CD4-positive, alpha-beta T cell treated with Interleukin-4 for 4 hours (primary cell): ENCODE results near the gene SLC6A18.
"Not testable (repeated sequence)": the region's sequence is repeated elsewhere in the genome, so short reads cannot be mapped to it uniquely, and the experiment has no call there.

Source experiments
- DNase-seq: peaks from one replicate; pipeline ENCODE4 v3.0.0-alpha.2; 2020

SLC6A18 gene

GRCh38 chr5:1257841-1258240 lies 32.7 kb downstream of the SLC6A18 start:
- no peak for DNase-seq

GRCh38 chr5:1259806-1260480 lies 34.8 kb downstream of the SLC6A18 start:
- DNase-seq, result no peak

GRCh38 chr5:1261643-1262042 lies 36.5 kb downstream of the SLC6A18 start:
- DNase-seq, result no peak

GRCh38 chr5:1262381-1262780 lies 37.2 kb downstream of the SLC6A18 start:
- no peak for DNase-seq

- DNase-seq, result no peak
Measured at GRCh38 chr5:1264211-1264610, 39.0 kb downstream of the SLC6A18 start.

- DNase-seq, result no peak
Measured at GRCh38 chr5:1265026-1265425, 39.8 kb downstream of the SLC6A18 start.

- DNase-seq, result no peak
Measured at GRCh38 chr5:1265461-1266455, 40.6 kb downstream of the SLC6A18 start.

- no peak for DNase-seq
Measured at GRCh38 chr5:1266791-1267190, 41.6 kb downstream of the SLC6A18 start.

GRCh38 chr5:1267464-1267863 lies 42.3 kb downstream of the SLC6A18 start:
- not testable (repeated sequence) for DNase-seq

- DNase-seq, result no peak
Measured at GRCh38 chr5:1268056-1268455, 42.9 kb downstream of the SLC6A18 start.

GRCh38 chr5:1268666-1269065 lies 43.5 kb downstream of the SLC6A18 start:
- DNase-seq, result peak; percentile 24

- DNase-seq, result no peak
Measured at GRCh38 chr5:1270426-1270825, 45.2 kb downstream of the SLC6A18 start.

GRCh38 chr5:1270933-1271914 lies 46.0 kb downstream of the SLC6A18 start:
- no peak for DNase-seq

GRCh38 chr5:1272201-1272600 lies 47.0 kb downstream of the SLC6A18 start:
- no peak for DNase-seq

- no peak for DNase-seq
Measured at GRCh38 chr5:1273745-1274144, 48.6 kb downstream of the SLC6A18 start.

- DNase-seq, result no peak
Measured at GRCh38 chr5:1274471-1274870, 49.3 kb downstream of the SLC6A18 start.

- DNase-seq, result not testable (repeated sequence)
Measured at GRCh38 chr5:1275397-1276391, 50.5 kb downstream of the SLC6A18 start.

- DNase-seq, result no peak
Measured at GRCh38 chr5:1276930-1277329, 51.7 kb downstream of the SLC6A18 start.

- DNase-seq, result no peak
Measured at GRCh38 chr5:1277331-1277730, 52.1 kb downstream of the SLC6A18 start.

GRCh38 chr5:1277781-1278180 lies 52.6 kb downstream of the SLC6A18 start:
- no peak for DNase-seq

GRCh38 chr5:1278216-1278615 lies 53.0 kb downstream of the SLC6A18 start:
- DNase-seq, result no peak
